HepG2 (cell line): ENCODE data around the gene THAP3. TPM values are rescaled to one million over a fixed set of nuclear protein-coding genes. Genes with fewer than 3 reads are reported as not detected.
A peak's percentile ranks its signal among the peaks of the same experiment; 100 is the strongest.

Experiments used
- GTF2F1 ChIP-seq: fragments of 150-350 bp; IDR thresholded peaks from 2 replicates; pipeline ENCODE4 v1.6.1; 2014; ENCODE audit warnings: low read length
- HDAC2 ChIP-seq: sonication (generic); formaldehyde crosslinking; IDR thresholded peaks from 2 replicates; pipeline ENCODE4 v1.4.0; 2020; ENCODE audit warnings: missing genetic modification reagents
- JUND ChIP-seq: sonication (generic); formaldehyde crosslinking; IDR thresholded peaks from 2 replicates; pipeline ENCODE4 v1.8.0; 2022; ENCODE audit warnings: mild to moderate bottlenecking, missing genetic modification reagents
- KDM6A ChIP-seq: IDR thresholded peaks from 2 replicates; pipeline ENCODE4 v1.6.1; 2016; ENCODE audit warnings: low read depth
- SP140L ChIP-seq: sonication (generic); formaldehyde crosslinking; IDR thresholded peaks from 2 replicates; pipeline ENCODE4 v1.4.0; 2020; ENCODE audit warnings: missing genetic modification reagents, borderline replicate concordance
- ZNF563 ChIP-seq: sonication (generic); formaldehyde crosslinking; IDR thresholded peaks from 2 replicates; pipeline ENCODE4 v1.8.0; 2022; ENCODE audit warnings: mild to moderate bottlenecking, moderate library complexity, missing genetic modification reagents
- polyA plus RNA-seq, 8 experiments: library from polyadenylated mRNA; depleted of rRNA in 3 of 8; stranded (reverse) in 7 of 8; unstranded in 1 of 8; fragments of >200 nt; fragmentation: Illumina TruSeq in 4 of 8; extraction: Trizol in 4 of 8; gene quantifications; 2 replicates each; pipeline versions ENCODE4 v1.2.1 to v1.2.3, GENCODE V29; 2011 to 2016; ENCODE audit warnings: low read depth in 4 of 8, missing spikeins in 1 of 8, mixed read lengths in 1 of 8; ENCODE audit not compliant: insufficient read depth in 1 of 8
- total RNA-seq, 5 experiments: library from RNA; depleted of rRNA; stranded (reverse); fragments of >200 nt; fragmentation: Illumina TruSeq; extraction: Trizol; gene quantifications; 2 replicates each; pipeline ENCODE4 v1.2.3, GENCODE V29; 2016; ENCODE audit warnings: low read depth in 1 of 5
- TF ChIP-seq, protein P1 (sequence below): IDR thresholded peaks from 2 replicates; pipeline ENCODE4 v1.6.1; 2016; ENCODE audit warnings: missing compliant biosample characterization, missing genetic modification reagents, borderline replicate concordance
- TF ChIP-seq, protein P2 (sequence below), 2 experiments: IDR thresholded peaks; 2 replicates each; pipeline ENCODE4 v1.6.1; 2011 to 2012; ENCODE audit warnings: low read length in 2 of 2, borderline replicate concordance in 1 of 2, low read depth in 1 of 2, mild to moderate bottlenecking in 1 of 2, moderate library complexity in 1 of 2
- TF ChIP-seq, protein P3 (sequence below): sonication (generic); formaldehyde crosslinking; IDR thresholded peaks from 2 replicates; pipeline ENCODE4 v1.4.0; 2020; ENCODE audit warnings: mild to moderate bottlenecking, low read depth, missing genetic modification reagents
- TF ChIP-seq, protein P4 (sequence below): IDR thresholded peaks from 2 replicates; pipeline ENCODE4 v1.6.1; 2018; ENCODE audit warnings: missing genetic modification reagents
- TF ChIP-seq, protein P5 (sequence below): conservative IDR thresholded peaks from 2 replicates; pipeline ENCODE4 v1.6.1; 2018; ENCODE audit warnings: missing genetic modification reagents
- TF ChIP-seq, protein P6 (sequence below): sonication (generic); formaldehyde crosslinking; conservative IDR thresholded peaks from 2 replicates; pipeline ENCODE4 v1.4.0; 2020; ENCODE audit warnings: missing genetic modification reagents

The THAP3 gene
- total and polyA plus RNA-seq, 2 of the 13 experiments (the other 11 are each of a cell fraction or from before 2014, with no cell fraction given): 10.3 to 14.9 TPM

DNA sequence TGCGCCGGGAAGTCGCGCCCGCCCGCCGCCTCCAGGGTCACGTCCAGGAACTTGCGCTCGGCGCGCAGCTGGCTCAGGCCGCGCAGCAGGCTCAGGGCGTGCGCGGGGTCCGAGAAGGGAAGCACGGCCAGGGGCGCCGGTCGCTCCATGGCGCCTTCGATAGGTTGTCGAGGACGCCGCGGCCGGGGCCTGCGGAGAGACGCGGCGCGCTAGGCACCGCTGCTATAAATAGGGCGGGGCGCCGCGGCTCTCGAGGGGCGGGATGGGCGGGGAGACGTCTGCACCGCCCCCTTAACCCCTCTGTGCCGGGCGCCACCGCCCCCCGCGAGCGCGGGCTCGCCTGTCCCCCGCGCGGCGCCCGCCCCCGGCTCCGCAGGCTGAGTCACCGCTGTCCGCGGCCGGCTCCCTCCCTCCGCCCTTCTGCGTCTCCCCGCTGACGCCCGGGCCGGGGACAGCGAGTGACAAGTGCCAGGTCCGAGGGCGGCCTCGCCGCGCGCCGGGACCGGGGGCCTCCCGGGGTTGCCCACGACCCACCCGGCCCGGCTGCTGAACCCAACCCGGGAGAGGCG lies 21.9 kb upstream of the THAP3 start, which contains the start of gene KLHL21 (continued):
- TF ChIP-seq, protein P1, sequence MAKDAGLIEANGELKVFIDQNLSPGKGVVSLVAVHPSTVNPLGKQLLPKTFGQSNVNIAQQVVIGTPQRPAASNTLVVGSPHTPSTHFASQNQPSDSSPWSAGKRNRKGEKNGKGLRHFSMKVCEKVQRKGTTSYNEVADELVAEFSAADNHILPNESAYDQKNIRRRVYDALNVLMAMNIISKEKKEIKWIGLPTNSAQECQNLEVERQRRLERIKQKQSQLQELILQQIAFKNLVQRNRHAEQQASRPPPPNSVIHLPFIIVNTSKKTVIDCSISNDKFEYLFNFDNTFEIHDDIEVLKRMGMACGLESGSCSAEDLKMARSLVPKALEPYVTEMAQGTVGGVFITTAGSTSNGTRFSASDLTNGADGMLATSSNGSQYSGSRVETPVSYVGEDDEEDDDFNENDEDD (CRISPR knock-in tag): peak; percentile 46; the same call in 1 of the 2 replicates
- peak; percentile 81; the same call in 1 of the 2 replicates for TF ChIP-seq GTF2F1
- TF ChIP-seq HDAC2 (CRISPR knock-in tag): 0 out of 2 replicates have a peak, but pooled peaks have one; percentile 5
- peak; percentile 64; the same call in 1 of the 2 replicates for TF ChIP-seq ZNF563 (CRISPR knock-in tag)
- TF ChIP-seq, protein P2, sequence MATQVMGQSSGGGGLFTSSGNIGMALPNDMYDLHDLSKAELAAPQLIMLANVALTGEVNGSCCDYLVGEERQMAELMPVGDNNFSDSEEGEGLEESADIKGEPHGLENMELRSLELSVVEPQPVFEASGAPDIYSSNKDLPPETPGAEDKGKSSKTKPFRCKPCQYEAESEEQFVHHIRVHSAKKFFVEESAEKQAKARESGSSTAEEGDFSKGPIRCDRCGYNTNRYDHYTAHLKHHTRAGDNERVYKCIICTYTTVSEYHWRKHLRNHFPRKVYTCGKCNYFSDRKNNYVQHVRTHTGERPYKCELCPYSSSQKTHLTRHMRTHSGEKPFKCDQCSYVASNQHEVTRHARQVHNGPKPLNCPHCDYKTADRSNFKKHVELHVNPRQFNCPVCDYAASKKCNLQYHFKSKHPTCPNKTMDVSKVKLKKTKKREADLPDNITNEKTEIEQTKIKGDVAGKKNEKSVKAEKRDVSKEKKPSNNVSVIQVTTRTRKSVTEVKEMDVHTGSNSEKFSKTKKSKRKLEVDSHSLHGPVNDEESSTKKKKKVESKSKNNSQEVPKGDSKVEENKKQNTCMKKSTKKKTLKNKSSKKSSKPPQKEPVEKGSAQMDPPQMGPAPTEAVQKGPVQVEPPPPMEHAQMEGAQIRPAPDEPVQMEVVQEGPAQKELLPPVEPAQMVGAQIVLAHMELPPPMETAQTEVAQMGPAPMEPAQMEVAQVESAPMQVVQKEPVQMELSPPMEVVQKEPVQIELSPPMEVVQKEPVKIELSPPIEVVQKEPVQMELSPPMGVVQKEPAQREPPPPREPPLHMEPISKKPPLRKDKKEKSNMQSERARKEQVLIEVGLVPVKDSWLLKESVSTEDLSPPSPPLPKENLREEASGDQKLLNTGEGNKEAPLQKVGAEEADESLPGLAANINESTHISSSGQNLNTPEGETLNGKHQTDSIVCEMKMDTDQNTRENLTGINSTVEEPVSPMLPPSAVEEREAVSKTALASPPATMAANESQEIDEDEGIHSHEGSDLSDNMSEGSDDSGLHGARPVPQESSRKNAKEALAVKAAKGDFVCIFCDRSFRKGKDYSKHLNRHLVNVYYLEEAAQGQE (IDR thresholded peaks at IDR 0.05; ENCODE audit: borderline replicate concordance in 1 of 2, low read depth in 1 of 2, low read length in 2 of 2): 0 out of 4 replicates have a peak, but pooled peaks of 1 of the 2 experiments have one; percentile 44
- TF ChIP-seq KDM6A (CRISPR knock-in tag): no peak
- TF ChIP-seq, protein P3, sequence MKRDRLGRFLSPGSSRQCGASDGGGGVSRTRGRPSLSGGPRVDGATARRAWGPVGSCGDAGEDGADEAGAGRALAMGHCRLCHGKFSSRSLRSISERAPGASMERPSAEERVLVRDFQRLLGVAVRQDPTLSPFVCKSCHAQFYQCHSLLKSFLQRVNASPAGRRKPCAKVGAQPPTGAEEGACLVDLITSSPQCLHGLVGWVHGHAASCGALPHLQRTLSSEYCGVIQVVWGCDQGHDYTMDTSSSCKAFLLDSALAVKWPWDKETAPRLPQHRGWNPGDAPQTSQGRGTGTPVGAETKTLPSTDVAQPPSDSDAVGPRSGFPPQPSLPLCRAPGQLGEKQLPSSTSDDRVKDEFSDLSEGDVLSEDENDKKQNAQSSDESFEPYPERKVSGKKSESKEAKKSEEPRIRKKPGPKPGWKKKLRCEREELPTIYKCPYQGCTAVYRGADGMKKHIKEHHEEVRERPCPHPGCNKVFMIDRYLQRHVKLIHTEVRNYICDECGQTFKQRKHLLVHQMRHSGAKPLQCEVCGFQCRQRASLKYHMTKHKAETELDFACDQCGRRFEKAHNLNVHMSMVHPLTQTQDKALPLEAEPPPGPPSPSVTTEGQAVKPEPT (CRISPR knock-in tag): no peak; the same call in 1 of the 2 replicates
- TF ChIP-seq JUND: no peak; the same call in 1 of the 2 replicates
- TF ChIP-seq, protein P4, sequence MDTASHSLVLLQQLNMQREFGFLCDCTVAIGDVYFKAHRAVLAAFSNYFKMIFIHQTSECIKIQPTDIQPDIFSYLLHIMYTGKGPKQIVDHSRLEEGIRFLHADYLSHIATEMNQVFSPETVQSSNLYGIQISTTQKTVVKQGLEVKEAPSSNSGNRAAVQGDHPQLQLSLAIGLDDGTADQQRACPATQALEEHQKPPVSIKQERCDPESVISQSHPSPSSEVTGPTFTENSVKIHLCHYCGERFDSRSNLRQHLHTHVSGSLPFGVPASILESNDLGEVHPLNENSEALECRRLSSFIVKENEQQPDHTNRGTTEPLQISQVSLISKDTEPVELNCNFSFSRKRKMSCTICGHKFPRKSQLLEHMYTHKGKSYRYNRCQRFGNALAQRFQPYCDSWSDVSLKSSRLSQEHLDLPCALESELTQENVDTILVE (CRISPR knock-in tag): 0 out of 2 replicates have a peak, but pooled peaks have one; percentile 17
- no peak for TF ChIP-seq SP140L
- TF ChIP-seq, protein P5, sequence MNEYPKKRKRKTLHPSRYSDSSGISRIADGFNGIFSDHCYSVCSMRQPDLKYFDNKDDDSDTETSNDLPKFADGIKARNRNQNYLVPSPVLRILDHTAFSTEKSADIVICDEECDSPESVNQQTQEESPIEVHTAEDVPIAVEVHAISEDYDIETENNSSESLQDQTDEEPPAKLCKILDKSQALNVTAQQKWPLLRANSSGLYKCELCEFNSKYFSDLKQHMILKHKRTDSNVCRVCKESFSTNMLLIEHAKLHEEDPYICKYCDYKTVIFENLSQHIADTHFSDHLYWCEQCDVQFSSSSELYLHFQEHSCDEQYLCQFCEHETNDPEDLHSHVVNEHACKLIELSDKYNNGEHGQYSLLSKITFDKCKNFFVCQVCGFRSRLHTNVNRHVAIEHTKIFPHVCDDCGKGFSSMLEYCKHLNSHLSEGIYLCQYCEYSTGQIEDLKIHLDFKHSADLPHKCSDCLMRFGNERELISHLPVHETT (CRISPR knock-in tag): 0 out of 2 replicates have a peak, but pooled peaks have one; percentile 57
- TF ChIP-seq, protein P6, sequence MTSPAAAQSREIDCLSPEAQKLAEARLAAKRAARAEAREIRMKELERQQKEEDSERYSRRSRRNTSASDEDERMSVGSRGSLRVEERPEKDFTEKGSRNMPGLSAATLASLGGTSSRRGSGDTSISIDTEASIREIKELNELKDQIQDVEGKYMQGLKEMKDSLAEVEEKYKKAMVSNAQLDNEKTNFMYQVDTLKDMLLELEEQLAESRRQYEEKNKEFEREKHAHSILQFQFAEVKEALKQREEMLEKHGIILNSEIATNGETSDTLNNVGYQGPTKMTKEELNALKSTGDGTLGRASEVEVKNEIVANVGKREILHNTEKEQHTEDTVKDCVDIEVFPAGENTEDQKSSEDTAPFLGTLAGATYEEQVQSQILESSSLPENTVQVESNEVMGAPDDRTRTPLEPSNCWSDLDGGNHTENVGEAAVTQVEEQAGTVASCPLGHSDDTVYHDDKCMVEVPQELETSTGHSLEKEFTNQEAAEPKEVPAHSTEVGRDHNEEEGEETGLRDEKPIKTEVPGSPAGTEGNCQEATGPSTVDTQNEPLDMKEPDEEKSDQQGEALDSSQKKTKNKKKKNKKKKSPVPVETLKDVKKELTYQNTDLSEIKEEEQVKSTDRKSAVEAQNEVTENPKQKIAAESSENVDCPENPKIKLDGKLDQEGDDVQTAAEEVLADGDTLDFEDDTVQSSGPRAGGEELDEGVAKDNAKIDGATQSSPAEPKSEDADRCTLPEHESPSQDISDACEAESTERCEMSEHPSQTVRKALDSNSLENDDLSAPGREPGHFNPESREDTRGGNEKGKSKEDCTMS (CRISPR knock-in tag): no peak
